A549 treated with AZD9567 at 1 μM for 4 hours (cell line): ENCODE measurements around the gene UBFD1. TPM values are rescaled to one million over a fixed set of nuclear protein-coding genes. Genes with fewer than 3 reads are reported as not detected.

Experiments
- total RNA-seq: library from RNA; stranded (reverse); fragments of 200-300 nt; extraction: Qiagen RNA extraction; gene quantifications from 5 replicates; pipeline ENCODE4 v1.2.3, GENCODE V29; 2022; ENCODE audit not compliant: insufficient read depth

Gene UBFD1
- total RNA-seq, result 43.8 to 54.0 TPM (median 47.9 TPM) in 5 replicates

GRCh38 chr16:23556881-23557778 lies at the start of gene UBFD1, which contains the start of gene EARS2:
TSS of gene UBFD1 (plus strand) at chr16:23557727. CDS start at chr16:23557743, 16 bp downstream.
TSS of gene EARS2 (minus strand) at chr16:23557350. CDS start at chr16:23557343, 7 bp downstream.

GRCh38 chr16:23510164-23510914 lies 47.2 kb upstream of the UBFD1 start, which contains the start of gene GGA2:
TSS of gene GGA2 (minus strand) at chr16:23510494. CDS start at chr16:23510411, 83 bp downstream.

GRCh38 chr16:23595951-23596720 lies 38.6 kb downstream of the UBFD1 start, which contains the start of gene NDUFAB1:
TSS of gene NDUFAB1 (minus strand) at chr16:23596316. CDS start at chr16:23596290, 26 bp downstream.

Other genes starting within 250 kb of the UBFD1 start
- gene COG7, start 104.5 kb upstream of the UBFD1 start, total RNA-seq, result 10.2 to 16.0 TPM (median 15.5 TPM) in 5 replicates
- gene GGA2, start 47.2 kb upstream of the UBFD1 start, total RNA-seq, result 28.5 to 33.8 TPM (median 30.3 TPM) in 5 replicates
- gene EARS2, start 377 bp upstream of the UBFD1 start, total RNA-seq, result 15.3 to 30.0 TPM (median 28.6 TPM) in 5 replicates
- gene NDUFAB1, start 38.6 kb downstream of the UBFD1 start, total RNA-seq, result 157 to 196 TPM (median 190 TPM) in 5 replicates
- 10.7 to 13.4 TPM (median 11.5 TPM) in 5 replicates for gene PALB2, start 83.6 kb downstream of the UBFD1 start, total RNA-seq
- gene DCTN5, start 83.7 kb downstream of the UBFD1 start, total RNA-seq, result 54.5 to 72.2 TPM (median 71.8 TPM) in 5 replicates
- 143 to 160 TPM (median 152 TPM) in 5 replicates for gene PLK1, start 121.2 kb downstream of the UBFD1 start, total RNA-seq
- not detected in 5 replicates for gene ERN2, start 155.5 kb downstream of the UBFD1 start, total RNA-seq
- gene CHP2, start 197.3 kb downstream of the UBFD1 start, total RNA-seq, result 0.05 TPM in 1 of 5 replicates, not detected in the others